Upper lobe of left lung (tissue), 4 donors: Measurements from ENCODE around the gene SPSB1.

Experiments
- EP300 ChIP-seq, 4 donors: sonication (generic); formaldehyde crosslinking; IDR thresholded peaks; one replicate each; pipeline ENCODE4 v1.5.1; 2017; ENCODE audit warnings: antibody characterized with exemption in 4 of 4, control low read depth in 2 of 4
- POLR2A ChIP-seq, 4 donors: fragments of 450-650 bp; IDR thresholded peaks; one replicate each; pipeline ENCODE4 v1.5.1; 2016 to 2017; ENCODE audit warnings: antibody characterized with exemption in 4 of 4, mild to moderate bottlenecking in 2 of 4
- POLR2AphosphoS5 ChIP-seq, 2 donors: sonication (generic); formaldehyde crosslinking; IDR thresholded peaks; one replicate each; pipeline ENCODE4 v1.5.1; 2017; ENCODE audit warnings: antibody characterized with exemption in 2 of 2
- TF ChIP-seq, protein P1 (sequence below), 6 experiments: fragments of 450-650 bp in 4 of 6; fragments of 200-600 bp in 2 of 6; sonication (generic) in 2 of 6; IDR thresholded peaks; one replicate each; pipeline ENCODE4 v1.5.1; 2016 to 2019; ENCODE audit warnings: antibody characterized with exemption in 6 of 6

DNA sequence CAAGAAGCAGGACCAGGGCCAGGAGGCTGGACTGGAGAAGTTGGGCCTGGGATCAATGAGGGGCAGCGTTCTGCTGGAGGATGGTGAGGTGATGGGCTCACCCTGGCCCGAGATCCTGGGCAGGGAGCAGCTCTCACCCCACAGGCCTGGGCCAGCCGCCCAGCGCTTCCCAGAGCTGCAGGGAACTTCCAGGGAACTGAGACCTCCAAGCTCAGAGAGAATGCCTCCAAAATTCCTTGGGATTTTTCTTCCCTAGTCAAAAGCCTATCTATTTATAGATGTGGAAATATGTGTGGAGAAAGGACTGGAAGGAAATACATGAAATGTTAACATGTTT is 121.2 kb downstream of the SPSB1 start:
- TF ChIP-seq, protein P1, sequence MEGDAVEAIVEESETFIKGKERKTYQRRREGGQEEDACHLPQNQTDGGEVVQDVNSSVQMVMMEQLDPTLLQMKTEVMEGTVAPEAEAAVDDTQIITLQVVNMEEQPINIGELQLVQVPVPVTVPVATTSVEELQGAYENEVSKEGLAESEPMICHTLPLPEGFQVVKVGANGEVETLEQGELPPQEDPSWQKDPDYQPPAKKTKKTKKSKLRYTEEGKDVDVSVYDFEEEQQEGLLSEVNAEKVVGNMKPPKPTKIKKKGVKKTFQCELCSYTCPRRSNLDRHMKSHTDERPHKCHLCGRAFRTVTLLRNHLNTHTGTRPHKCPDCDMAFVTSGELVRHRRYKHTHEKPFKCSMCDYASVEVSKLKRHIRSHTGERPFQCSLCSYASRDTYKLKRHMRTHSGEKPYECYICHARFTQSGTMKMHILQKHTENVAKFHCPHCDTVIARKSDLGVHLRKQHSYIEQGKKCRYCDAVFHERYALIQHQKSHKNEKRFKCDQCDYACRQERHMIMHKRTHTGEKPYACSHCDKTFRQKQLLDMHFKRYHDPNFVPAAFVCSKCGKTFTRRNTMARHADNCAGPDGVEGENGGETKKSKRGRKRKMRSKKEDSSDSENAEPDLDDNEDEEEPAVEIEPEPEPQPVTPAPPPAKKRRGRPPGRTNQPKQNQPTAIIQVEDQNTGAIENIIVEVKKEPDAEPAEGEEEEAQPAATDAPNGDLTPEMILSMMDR (IDR thresholded peaks at IDR 0.05) = no peak
- TF ChIP-seq POLR2AphosphoS5 (IDR thresholded peaks at IDR 0.05) (peak in 1 of 2 donors; percentile 25), EP300 (IDR thresholded peaks at IDR 0.05) (no peak), POLR2A (IDR thresholded peaks at IDR 0.05) (no peak)
